Limb (tissue), 2 donors: ENCODE measurements around the gene COX11.

Source experiments
- DNase-seq, 2 donors: peaks; one replicate each; pipeline ENCODE4 v3.0.0-alpha.2; 2016; ENCODE audit errors: extremely low spot score in 2 of 2

The COX11 gene

GRCh38 chr17:54967621-54968261 is 713 bp downstream of the COX11 start:
- DNase-seq: peak in 1 of 2 donors; percentile 14

DNA sequence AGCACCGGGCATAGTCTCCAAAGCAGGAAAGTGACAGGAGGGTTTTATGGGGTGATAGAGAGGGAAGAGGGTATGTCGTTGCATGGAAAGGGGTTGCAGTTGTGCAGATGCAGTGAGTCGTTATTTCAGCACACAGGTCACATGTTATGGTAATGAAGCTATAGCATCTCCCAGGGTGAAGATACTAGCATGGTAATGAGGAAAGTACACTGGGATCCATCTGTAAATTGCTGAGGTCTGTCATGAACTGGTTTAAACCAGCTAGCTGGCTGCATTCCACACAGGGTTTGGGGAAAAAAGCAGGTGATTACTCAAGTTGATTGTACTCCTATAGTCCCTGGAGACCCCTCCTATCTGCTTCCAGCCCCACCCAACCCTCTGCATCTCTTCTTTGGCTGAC is 11.7 kb downstream of the COX11 start:
- DNase-seq: no peak

- no peak for DNase-seq
Measured at GRCh38 chr17:54951286-54951685, 17.2 kb downstream of the COX11 start.

- no peak for DNase-seq
Measured at GRCh38 chr17:54950116-54950515, 18.3 kb downstream of the COX11 start.

DNA sequence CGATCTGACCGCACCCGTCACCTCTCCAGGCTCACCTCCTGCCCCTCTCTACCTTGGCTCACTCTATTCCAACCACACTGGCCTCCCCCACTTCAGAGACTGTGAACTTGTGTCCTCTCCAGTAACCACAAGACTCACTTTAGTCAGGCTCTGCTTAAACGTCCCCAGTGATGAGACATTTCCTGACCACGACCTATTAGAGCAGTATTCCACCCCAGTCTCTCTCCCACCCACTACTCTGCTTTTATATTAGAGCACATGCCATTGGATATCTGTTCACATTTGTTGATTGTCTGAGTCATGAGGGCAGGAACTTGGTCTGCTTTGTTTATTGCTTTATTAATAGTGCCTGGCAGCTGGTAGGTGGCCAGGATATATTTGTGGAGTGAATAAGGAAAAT is 20.1 kb downstream of the COX11 start:
- DNase-seq: no peak

DNA sequence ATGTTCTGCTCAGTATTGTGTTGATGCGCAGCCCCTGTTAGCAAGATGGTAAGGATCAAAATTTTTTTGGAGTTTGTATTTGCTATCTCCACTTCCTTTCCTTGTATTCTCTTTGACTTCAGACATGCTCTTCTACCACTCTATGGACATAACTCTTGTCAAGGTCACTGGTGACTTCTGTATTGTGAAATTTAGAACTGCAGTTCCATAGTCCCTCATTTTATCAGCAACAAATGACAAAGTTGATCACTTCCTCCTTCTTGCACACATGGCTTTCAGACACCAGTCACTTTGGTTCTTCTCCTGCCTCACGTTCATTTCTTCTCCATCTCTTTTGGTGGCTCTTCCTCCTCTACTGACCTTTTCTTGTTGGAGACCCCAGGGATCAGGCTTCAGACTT is 21.1 kb downstream of the COX11 start:
- DNase-seq: no peak

- no peak for DNase-seq
Measured at GRCh38 chr17:54945671-54946070, 22.8 kb downstream of the COX11 start.

GRCh38 chr17:54945231-54945630 is 23.2 kb downstream of the COX11 start:
- DNase-seq: no peak

GRCh38 chr17:54944796-54945195 is 23.7 kb downstream of the COX11 start:
- DNase-seq: no peak

DNA sequence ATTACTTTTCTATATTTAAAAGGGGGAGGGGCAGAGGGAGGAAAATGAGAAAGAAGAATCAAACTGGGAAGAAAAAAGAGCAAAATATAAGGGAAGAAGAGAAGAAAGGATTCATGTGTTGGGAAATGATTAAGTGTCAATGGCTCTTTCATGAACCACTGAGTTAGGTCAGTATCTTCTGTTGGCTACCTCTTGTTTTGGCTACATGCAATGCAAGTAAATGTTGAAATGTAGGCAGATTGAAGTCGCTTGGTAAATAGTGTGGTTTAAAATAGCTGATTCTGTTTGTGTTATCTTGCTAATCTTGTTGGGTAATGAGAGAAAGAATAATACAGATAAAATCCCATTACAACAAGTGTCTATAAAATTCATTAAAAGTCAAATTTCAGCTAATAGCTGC is 27.2 kb downstream of the COX11 start:
- no peak for DNase-seq

DNA sequence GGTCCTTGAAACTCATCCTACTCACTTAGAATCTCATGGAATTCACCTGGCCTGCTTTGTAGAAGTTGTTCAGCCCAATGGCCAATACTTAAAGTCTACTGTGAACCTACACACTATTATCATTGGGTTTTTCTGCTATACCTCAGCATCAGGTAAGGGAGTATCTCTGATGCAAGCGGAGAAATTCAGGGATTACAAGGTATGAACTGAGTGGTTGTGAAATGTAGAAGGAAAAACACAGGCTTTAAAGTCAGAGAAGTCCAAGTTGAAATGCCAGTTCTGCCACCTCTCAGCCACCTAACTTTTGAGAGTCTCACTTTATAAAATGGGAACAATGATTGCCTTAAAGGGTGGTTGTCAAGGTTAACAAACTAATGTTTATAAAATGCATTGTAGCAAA is 31.0 kb downstream of the COX11 start:
- no peak for DNase-seq

GRCh38 chr17:54937018-54937417 is 31.4 kb downstream of the COX11 start:
- DNase-seq: no peak

- no peak for DNase-seq
Measured at GRCh38 chr17:54935471-54935870, 33.0 kb downstream of the COX11 start.

- DNase-seq: no peak
Measured at GRCh38 chr17:54933921-54934320, 34.5 kb downstream of the COX11 start.

DNA sequence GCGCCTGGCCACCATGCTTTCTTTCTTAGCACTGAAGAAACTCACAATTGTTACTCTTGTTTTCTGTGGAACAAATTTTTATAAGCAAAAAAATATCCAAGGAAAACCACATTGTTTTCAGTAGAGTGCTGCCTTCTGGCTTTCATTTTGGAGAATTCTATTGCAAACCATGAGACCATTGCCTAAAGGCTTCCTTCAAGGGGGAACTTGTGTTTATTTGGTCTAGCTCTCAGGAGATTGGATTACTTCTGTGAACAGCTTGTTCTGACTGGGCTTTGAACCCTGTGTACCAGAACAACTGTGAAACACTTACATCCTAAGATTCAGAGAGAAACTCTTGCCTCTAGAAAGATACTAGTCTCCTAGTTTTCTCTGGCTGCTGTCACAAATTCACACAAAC is 35.7 kb downstream of the COX11 start:
- DNase-seq: no peak

DNA sequence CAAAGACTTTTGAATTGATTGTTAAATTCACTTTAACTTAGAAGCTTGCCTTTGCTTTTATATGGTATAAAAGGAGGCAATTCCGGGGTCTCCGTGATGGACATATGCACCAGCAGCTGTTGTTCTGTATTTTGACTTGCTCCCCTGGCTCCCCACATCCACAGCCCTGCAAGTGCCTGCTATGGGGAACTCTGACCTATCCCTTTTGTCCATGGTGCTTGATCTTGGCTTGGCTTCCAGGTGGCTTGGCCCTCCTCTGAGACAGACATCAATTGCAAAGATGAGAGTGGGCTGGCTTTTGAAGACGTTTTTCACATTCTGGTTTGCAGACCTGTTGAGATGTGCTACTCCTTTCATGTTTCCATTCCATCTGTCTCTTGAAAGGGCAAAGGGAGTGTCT is 40.9 kb downstream of the COX11 start:
- DNase-seq: no peak

DNA sequence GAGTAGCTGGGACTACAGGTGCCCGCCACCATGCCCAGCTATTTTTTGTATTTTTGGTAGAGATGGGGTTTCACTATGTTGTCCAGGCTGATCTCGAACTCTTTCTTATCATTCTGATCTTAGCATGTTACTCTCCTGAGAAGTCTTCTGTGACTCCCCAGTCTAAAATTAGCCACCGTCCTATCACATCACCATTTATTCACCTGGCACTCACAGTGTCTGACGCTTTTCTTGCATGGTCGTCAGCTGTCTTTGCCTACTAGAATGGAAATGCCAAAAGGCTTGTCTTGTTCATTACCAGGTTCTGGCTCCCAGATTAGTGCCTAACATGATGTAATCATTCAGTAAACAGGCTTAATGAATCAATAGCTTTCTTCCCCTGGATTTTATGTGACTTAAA is 44.0 kb downstream of the COX11 start:
- DNase-seq: no peak

GRCh38 chr17:54920819-54921218 is 47.6 kb downstream of the COX11 start:
- no peak for DNase-seq

DNA sequence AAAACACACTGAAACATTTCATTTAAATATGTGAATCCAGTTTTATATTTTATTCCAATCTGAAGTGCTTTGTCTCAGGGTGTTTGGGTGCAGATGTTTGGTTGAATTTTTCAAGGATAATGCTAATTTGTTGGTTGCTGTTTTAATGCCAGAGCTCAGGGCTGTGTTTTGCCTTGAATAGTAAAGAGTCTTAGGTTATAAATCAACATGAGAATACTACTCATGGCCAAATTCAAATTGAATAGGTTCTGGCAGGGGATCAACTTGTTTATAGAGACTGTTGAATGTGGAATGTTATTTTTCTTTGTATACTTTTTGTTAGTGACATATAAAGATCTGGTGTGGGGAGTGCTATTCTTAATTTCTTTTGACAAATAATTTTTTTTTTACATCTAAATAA is 49.0 kb downstream of the COX11 start:
- DNase-seq: no peak

- DNase-seq: no peak
Measured at GRCh38 chr17:54916721-54917120, 51.7 kb downstream of the COX11 start.
